DMS79 (cell line): Measurements from ENCODE around the gene C14orf132.

Experiments
- DNase-seq: peaks from one replicate; lab custom pipeline; 2025; lab: John Stamatoyannopoulos, UW

Gene C14orf132

DNA sequence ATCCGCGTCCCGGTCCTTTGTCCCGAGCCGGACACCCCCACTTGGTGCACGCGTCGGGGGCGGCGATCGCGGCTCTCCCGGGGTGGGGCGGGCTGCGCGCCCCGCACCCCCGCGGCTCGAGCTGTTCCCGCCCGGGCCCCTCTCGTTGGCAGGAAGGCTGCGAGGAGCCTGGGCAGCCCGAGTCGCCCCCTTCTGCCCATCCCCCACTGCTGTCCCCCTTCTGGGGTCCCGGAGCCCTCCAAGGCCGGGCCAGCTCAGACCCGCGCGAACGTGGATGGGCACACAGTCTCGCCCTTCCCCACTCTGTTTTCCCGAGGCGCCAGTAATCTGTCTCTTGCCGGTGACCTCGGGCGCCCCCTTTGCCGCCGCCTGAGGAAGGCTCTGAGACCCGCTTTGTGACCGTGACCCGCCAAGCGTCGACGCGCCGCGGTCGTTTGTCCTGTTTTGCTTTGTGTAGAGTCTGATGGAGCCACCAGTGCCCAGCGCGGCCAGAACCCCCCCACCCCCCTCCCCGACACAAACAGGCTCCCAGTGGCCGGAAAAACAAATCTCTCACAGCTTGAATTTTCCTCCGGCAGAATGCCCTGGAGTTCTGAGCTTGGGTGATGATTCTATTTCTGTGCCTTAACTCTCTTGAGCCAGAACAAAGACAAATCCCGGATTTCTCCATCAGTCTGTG is 610 bp downstream of the C14orf132 start:
- peak; percentile 14 for DNase-seq

DNA sequence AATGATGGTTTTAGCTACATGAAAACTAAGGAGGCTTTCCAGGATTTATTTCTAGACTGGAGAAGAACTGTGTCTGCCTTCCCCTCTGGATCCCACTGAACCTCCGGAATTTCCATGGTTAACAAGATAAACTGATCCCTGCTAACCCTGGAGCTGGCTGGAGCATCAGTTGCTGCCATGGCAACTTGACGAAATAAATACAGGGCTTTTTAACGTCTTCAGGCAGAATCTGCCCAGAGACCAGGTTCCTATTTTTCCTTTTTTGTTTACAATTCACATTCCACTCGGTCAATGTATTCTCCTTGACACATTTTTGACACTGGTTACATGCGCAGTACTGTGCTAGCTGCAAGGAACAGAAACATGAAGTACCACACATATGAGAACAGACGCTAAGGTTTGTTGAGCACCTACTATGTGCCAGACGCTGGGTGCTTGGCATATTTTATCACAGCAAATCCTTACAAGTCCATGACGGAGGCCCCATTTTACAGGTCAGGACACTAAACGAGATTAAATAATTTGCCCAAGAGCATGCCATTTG is 1.7 kb downstream of the C14orf132 start:
- DNase-seq: no peak

DNA sequence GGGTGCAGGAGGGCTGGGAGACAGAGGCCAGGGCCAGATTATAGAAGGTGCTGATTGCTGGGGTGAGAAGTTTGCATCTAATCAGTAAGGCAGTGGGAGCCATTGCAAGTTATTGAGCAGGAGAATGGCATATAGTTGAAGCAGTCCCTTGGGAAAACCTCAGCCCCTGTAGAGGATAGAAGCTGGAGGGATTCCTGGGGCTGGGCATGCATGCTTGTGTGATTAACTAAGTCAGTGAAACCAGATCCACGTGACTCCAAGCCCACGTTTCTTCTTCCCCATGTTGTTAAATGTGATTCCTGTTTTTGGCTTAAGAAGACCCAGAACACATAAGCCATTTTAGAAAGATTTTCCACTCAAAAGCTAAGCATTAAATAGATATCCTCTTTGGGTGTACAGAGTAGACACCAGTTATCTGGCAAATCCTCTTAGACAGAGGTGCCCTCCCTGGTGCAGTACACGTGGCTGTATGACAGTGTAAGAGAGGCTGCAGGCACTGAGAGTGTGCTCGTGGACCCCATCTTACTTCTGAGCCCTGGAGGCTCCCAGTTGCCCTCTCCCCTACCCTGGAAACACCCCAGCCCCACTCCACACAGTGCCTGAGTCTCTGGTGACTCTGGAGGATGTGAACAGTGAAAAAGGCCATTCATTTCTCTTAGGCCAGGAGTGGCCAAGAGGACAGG is 3.2 kb downstream of the C14orf132 start:
- DNase-seq: no peak

DNA sequence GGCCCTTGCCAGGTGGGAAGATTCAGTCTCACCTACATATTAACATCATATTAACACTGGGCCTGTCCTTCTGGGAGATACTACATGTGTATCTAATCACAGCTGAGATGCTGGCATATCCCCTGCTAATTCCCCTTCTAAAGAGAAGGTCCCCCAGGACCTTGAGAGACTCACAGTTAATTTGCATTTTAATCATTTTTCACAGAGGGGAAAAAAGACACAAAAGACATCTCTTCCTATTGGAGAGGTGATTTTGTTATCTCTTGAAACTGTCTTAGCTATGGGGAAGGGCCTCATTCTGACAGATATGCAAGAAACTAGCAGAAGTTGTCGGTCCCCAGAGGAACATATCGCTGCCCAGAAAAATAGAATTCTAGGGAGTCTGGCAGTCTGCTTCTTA is 7.5 kb downstream of the C14orf132 start:
- DNase-seq: no peak

DNA sequence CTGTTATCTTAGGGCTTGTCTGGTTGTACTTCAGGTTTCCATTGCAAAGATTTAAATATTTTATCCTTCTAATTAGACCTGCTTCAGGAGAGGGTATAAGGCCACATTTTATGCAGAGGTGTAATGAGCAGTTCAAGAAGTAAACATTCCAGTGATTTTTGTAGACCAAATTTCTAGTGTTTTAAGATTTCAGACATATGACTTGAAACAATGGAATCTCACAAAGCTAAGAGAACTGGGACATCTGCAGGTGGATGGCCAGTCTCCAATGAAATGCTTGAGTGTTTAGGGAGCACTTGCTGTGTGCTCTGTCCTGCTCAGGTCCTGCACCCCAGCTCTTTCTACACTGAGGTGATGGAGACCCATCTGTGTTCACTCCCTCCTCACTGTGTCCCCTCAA is 7.9 kb downstream of the C14orf132 start:
- DNase-seq: no peak

DNA sequence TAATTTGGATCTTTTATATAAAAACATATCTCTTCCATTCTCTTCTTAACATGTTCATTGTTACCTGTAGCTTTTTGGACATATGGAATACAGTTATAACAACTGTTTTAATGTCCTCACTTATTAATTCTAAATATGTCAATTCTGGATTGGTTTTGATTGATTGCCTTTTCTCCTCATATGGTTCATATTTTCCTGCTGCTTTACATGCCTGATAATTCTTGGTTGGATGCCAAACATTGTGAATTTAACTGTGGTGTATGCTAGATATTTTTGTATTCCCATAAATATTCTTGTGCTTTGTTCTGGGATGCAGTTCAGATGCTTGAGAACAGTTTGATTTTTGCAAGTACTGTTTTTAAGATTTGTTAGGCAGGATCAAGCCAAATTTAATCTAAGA is 10.8 kb downstream of the C14orf132 start:
- no peak for DNase-seq

DNA sequence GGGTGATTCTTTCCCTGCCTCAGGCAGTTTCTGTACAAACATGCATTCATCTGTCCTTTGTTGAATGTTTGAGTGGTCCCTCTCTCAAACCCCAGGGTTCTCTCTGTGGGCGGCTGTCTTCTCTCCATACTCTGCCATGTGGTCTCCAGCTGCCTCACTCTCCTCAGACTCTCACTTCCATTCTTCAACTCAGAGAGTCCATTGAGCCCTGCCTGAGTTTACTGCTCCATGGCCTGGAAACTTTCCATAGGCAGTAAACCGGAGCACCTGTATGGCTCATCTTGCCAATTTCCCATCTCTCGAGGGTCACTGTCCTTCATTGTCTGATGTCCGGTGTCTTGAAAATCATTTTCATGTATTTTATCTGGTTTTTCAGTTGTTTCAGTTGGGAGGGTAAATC is 11.3 kb downstream of the C14orf132 start:
- no peak for DNase-seq

DNA sequence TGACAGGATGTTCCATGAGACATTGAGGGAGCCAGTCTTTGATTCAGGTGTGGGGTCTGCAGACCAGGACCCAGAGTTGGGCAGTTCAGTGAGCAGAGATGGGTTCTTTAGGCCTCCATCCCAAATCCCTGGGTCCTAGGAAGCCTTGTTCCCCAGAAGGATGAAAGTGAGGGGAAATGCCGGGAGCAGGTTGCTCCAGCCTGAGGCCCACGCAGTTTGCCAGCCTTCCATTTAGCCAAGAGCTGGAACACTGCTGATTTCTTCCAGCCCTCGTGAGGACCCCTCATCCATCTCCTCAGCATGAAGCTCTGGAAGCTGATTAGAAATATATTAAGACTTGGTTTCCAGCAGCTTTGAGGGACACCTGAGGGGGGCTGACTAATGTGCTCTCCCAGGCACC is 12.1 kb downstream of the C14orf132 start:
- no peak for DNase-seq

DNA sequence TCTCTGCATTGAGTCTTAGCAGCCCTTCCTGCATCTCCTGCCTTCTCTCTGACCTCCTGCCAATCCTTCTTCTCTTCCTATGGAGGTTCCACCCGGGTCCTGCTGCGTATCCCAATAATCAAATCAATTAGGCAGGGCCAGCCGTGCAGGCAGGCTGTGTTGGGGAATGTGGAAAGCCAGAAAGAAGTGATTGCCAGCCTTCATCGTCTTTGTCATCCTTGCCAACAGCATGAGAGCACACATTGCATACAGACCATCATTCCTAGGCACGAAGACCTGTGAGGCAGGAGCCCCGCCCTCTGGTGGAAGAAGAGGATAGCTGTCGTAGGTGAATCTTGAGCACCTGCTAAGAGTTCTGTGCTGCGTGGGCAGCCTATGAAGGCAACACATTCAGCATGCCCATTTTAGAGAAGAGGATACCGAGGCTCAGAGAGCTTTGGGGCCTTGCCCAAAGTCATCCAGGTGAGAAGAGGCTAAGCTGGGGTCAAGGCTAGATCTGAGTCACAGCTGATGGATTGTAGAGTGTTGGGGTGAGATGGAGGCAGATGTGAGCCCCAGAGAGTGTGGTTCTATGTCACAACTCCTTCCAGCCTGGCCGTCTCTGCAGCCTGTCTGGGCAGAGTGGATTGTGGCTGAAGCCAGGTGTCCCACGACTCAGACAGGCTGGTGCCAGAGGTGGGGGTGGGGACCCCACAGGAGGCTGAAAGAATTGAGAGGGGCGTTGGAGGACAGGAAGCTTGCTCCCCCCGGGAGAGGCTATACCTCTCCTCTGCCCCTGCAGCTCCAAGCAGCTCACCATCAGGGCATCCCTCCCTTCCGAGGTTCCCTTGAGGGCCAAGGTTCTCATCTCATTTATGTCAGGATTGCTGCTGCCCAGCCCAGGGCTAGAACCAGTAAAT is 12.7 kb downstream of the C14orf132 start:
- no peak for DNase-seq

DNA sequence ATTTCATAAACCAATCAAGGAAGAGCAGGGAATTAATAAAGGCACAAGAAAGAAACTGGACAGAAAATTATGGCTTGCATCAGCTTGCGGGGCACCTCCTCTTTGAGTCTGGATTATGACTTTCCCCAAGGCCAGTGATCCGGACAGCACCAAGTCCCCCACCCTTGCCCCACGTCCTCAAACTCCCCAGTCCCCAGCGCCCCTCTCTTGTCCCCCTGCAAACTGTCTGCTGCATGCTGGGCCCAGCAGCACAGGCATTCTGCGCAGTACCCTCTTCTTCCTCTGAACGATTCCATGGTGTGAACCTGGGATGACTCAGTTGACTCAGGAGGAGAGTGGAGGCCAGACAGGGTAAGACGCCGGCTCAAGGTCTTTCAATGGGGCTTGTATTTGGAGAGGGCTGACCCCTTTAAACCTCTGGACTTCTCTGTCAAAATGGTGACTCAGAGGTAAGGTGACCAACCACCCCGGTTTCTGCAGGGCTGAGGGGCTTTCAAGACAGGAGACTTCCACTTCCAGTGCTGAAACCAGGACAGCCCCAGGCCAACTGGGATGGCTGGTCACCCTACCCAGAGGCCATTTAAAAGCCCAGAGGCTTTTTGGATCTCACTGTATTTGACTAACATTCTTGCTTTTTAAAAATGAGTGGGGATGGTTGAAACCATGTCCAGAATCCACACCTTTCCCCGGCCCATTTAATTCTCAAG is 13.5 kb downstream of the C14orf132 start:
- DNase-seq: no peak

DNA sequence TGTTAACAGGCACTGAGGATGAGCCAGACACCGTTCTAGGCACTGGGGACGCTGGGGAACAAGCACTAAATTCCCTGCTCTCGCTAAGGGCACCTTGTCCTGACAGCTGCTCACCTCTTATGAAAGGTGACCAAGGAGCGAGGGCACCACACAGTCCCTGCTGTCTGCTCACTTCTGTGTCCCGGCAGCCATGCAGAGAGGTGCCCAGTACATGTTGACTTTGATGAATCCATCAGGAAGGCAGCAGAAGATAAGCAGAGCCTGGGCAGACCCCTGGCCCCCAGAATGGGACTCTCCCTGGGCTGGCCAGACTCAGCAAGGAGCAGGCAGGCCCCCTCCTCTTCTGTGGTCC is 14.1 kb downstream of the C14orf132 start:
- DNase-seq: no peak

DNA sequence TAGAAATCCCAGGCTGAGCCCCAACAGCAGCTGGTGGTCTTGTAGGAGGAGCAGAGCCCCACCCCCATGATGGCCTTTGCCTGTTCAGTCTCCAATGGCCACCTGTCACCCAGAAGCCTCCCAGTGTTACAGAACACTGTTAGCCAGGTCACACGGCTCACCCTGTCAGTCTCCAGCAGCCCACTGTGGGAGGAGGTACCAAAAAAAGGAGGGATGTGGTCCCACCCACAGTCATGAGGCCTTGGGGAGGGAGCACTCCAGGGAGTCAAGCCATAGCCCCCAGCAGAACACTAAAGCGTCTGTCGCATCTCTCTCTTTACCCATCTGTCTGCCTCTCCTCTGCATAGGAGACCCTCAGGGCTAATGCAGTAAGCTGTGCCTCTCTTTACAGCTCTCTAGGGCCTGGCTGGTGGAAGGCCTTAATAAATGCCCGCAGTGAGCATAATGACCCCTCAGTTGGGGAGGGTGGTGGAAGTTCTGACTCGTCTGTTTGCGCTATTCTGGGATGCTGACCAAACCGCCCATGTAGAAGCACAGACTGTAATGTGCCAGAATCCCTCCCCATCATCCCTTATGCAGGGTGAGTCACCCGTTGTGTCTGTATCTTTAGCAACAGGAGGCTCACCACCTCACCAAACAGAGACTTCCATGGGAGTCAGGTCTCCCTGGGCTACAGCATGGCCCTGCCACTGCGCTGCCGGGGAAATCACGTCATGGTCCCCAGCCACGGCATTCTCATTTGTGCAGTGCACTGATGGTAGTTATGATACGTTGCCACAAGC is 14.6 kb downstream of the C14orf132 start:
- DNase-seq: no peak

DNA sequence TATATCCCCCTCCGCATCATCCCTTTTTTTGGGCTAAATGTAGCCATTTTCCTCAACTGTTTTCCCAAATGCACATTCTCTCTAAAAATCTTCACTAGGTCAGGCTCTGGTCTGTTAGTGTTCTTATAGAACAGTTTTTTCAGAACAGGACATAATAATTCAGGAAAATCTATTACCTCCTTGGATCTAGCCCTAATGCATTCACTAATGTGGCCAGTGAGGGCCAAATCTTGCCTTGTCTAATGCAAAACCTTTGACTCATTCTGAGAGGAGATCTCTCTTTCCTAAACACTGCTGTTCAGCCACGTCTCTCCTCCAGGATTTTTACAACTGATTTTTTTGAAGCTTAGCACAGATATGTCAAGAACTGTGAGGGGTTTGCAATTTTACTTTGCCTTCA is 15.5 kb downstream of the C14orf132 start:
- DNase-seq: no peak

DNA sequence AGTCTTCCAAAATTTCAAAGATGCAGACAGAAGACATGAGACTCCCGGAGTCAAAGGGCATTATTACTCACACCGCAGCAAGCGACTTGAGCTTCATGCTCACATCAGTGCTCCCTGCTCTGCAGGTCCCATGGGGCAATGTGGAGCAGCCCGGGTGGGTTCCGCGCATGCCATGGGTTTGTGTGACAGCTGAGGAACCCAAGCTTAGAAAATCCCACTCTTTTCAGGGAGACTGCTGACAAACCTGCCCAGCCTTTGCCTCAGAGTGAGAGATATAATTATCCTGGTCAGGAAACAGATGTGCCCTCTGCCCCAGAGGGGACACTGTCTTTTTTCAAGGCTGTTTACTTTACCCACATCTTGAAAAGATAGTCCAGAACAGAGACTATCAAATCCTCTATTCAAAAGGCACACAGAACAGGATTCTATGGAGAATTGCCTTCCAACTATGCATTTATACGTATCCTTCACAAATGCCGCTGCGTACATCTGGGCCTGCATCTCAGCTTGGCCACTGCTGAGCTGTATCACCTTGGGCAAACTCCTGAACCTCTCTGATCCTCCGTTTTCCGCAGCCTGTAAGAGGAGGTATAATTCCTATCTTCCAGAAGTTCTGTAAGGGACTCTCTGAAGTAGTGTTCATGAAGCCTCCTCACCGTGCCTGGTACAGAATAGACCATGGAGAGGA is 16.0 kb downstream of the C14orf132 start:
- no peak for DNase-seq

DNA sequence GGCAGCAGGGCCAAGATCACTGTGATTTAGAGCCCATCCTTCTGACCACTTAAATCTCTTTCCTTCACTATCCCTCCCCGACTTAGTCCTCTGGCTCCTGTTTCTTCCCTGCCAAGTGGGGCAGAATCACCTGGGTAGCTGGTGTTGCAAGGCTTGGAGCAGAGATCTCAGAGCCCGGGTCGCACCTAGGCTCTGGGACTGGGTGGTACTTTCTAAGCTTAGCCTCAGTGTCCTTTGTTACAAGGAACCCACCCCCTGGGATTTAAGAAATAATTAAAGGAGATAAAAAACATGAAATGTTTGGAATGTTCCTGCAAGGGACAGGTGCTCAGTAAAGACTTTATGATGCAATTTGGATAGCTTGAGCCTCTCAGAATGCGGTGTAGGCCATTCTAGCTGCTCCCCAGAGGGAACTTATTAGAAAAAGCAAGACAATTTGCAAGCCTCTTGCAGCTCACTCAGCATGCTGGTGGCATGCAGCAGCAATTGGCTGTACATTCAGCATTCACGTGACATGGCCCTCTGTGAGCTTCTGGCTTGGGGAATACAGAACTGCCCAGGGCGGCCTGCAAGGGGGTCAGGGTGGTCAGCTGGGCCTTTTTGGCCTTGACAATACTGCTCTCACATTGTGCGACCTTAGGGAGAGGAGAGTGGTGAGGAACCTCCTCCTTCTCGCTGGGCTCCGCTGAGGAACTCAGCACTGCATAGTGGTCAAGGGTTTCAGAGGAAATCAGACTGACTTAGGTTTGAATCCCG is 16.8 kb downstream of the C14orf132 start:
- no peak for DNase-seq

DNA sequence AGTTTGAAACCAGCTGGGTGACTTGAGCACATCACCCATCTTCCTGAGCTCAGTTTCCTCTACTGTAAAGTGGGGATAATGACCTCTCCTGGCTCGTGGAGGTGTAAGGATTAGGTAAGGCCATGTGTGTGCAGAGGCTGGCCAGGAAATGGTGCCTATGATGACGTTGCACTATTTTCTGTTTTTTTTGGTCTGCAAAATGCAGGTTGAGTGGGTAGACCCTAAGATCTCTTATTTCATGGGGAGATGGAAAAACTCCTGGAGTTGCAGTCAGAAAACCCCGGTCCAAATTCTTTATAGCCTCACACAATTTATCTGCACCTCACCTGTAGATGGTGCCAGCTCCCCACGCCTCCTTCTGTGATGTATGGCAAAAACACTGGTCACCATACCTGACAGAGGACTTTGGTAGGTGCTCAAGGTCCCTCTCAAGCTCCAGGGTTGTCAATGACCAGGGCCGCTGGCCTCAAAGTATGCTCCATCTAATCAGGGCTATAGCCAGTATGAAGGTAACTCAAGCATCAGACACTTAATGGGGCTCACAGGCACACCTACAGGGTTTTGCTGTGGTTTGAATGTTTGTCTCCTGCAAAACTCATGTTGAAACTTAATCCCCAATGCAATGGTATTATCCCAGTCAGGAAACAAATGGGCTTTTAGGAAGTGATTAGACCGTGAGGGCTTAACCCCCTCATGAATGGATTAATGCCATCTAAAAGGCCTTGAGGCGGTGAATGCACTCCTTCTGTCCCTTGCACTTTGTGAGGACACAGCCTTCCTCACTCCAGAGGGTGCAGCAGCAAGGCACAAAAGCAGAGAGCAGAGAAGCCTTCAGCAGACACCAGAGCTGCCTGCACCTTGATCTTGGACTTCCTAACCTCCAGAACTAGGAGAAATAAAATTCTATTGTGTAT is 17.6 kb downstream of the C14orf132 start:
- DNase-seq: no peak

DNA sequence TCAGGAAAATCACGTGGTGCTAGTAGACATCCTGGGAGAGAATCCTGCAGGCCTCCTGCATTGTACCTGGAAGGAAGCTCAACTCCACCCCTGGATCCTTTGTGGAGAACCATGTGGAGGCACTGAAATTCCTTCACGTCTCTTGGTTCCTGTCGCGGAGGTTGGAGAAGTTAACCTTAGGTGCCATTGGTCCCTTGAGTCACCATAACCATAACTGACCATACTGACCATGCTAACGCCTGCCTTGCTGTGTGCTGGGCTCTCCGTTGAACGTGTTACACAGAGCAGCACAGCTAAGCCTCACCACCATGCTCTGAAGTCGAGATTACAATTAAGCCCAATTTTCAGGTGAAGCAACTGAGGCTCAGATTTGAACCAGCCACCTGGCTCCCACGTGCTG is 18.6 kb downstream of the C14orf132 start:
- DNase-seq: no peak

DNA sequence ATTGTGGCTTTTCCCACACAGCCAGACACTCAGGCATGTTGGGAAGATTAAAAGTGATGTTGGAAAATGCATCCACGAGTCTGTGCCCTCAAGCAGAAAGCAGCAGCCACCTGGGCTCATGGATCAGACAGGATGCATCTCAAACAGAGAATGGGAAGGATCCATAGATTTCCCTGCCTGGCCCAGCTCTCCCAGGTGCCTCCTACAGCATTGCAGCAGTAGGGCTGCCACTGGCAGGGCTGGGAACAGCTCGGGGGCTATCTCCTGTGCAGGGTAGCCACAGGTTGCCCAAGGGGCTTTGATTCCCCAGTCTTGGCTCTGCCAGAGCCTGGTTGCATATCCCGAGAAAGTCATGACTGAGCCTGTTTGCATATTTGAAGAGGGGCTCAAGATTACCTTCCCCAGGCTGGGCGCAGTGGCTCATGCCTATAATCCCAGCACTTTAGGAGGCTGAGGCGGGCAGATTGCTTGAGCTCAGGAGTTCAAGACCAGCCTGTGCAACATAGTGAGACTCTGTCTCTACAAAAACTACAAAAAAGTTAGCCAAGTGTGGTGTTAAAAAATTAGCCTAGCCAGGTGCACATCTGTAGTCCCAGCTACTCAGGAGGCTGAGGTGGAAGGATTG is 19.5 kb downstream of the C14orf132 start:
- no peak for DNase-seq
